K562 (cell line): ENCODE data around the gene SCLT1. TPM values are rescaled to one million over a fixed set of nuclear protein-coding genes. Genes with fewer than 3 reads are reported as not detected.
A peak's percentile ranks its signal among the peaks of the same experiment; 100 is the strongest.

Experiments used
- C11orf30 ChIP-seq: fragments of 450-650 bp; IDR thresholded peaks from 2 replicates; pipeline ENCODE4 v1.6.1; 2016; ENCODE audit warnings: low read depth, mild to moderate bottlenecking
- KLF6 ChIP-seq: fragments of 250-450 bp; sonication (Bioruptor Pico); IDR thresholded peaks from 2 replicates; pipeline ENCODE4 v1.4.0; 2020; ENCODE audit warnings: mild to moderate bottlenecking, moderate library complexity, borderline replicate concordance
- MAFK ChIP-seq: IDR thresholded peaks from 2 replicates; pipeline ENCODE4 v1.6.1; 2011; ENCODE audit warnings: low read length, improper control_type of control experiment
- NRF1 ChIP-seq, 2 experiments: fragments of 450-650 bp; IDR thresholded peaks in 1 of 2; conservative IDR thresholded peaks in 1 of 2; 2 replicates each; pipeline ENCODE4 v1.6.1; 2014; ENCODE audit warnings: mild to moderate bottlenecking in 2 of 2
- PRDM10 ChIP-seq: fragments of 450-650 bp; IDR thresholded peaks from 2 replicates; pipeline ENCODE4 v1.6.1; 2018; ENCODE audit not compliant: partially characterized antibody
- RBFOX2 ChIP-seq: fragments of 200-400 bp; formaldehyde crosslinking; IDR thresholded peaks from 2 replicates; pipeline ENCODE4 v1.6.1; 2017; ENCODE audit warnings: low read depth, mild to moderate bottlenecking, low read length, moderate library complexity
- ZNF12 ChIP-seq: sonication (generic); formaldehyde crosslinking; IDR thresholded peaks from 2 replicates; pipeline ENCODE4 v1.4.0; 2020; ENCODE audit warnings: mild to moderate bottlenecking, missing genetic modification reagents
- ZNF282 ChIP-seq: sonication (generic); formaldehyde crosslinking; IDR thresholded peaks from 2 replicates; pipeline ENCODE4 v1.8.1; 2023; ENCODE audit warnings: missing genetic modification reagents
- ZNF316 ChIP-seq: fragments of 450-650 bp; IDR thresholded peaks from 2 replicates; pipeline ENCODE4 v1.6.1; 2016
- polyA plus RNA-seq, 8 experiments: library from polyadenylated mRNA; depleted of rRNA in 4 of 8; stranded (reverse) in 5 of 8; unstranded in 3 of 8; fragments of >200 nt; fragmentation: Nextera tagmentation in 2 of 8; fragmentation: Illumina TruSeq in 1 of 8; extraction: Ambion mirVana in 2 of 8; extraction: Trizol in 1 of 8; gene quantifications; 2 replicates each; pipeline versions ENCODE4 v1.2.1 to v1.2.3, GENCODE V29; 2011 to 2014; ENCODE audit warnings: inconsistent platforms in 1 of 8, missing spikeins in 1 of 8
- total RNA-seq, 7 experiments: library from RNA; depleted of rRNA in 6 of 7; stranded (reverse); fragments of >200 nt in 6 of 7; fragmentation: Illumina TruSeq in 2 of 7; extraction: Trizol in 2 of 7; gene quantifications; 2 replicates each; pipeline versions ENCODE4 v1.2.1 to v1.2.3, GENCODE V29; 2011 to 2021; ENCODE audit warnings: low replicate concordance in 1 of 7
- TF ChIP-seq, protein P1 (sequence below): fragments of 450-650 bp; IDR thresholded peaks from 2 replicates; pipeline ENCODE4 v1.6.1; 2017; ENCODE audit warnings: antibody characterized with exemption, mild to moderate bottlenecking
- TF ChIP-seq, protein P2 (sequence below), 2 experiments: fragments of 450-650 bp in 1 of 2; sonication (generic) in 1 of 2; formaldehyde crosslinking in 1 of 2; IDR thresholded peaks in 1 of 2; conservative IDR thresholded peaks in 1 of 2; 2 replicates each; pipeline versions ENCODE4 v1.6.1 to v1.8.1; 2016 to 2023; ENCODE audit warnings: mild to moderate bottlenecking in 2 of 2, moderate library complexity in 2 of 2, inconsistent platforms in 1 of 2, missing genetic modification reagents in 1 of 2
- TF ChIP-seq, protein P3 (sequence below), 2 experiments: fragments of 200-800 bp in 1 of 2; sonication (Bioruptor generic) in 1 of 2; sonication (generic) in 1 of 2; formaldehyde crosslinking in 1 of 2; IDR thresholded peaks in 1 of 2; conservative IDR thresholded peaks in 1 of 2; 2 replicates each; pipeline versions ENCODE4 v1.5.0 to v1.6.1; 2016 to 2020; ENCODE audit warnings: missing compliant biosample characterization in 1 of 2, missing genetic modification characterization in 1 of 2, missing genetic modification reagents in 1 of 2
- TF ChIP-seq, protein P4 (sequence below): fragments of 250-450 bp; sonication (Bioruptor Pico); IDR thresholded peaks from 2 replicates; pipeline ENCODE4 v1.5.0; 2021
- TF ChIP-seq, protein P5 (sequence below): fragments of 450-650 bp; IDR thresholded peaks from 2 replicates; pipeline ENCODE4 v1.6.1; 2014; ENCODE audit warnings: low read depth, mild to moderate bottlenecking, moderate library complexity, borderline replicate concordance

SCLT1 gene
- total and polyA plus RNA-seq, 9 of the 15 experiments (the other 6 are each of a cell fraction or from before 2014, with no cell fraction given), result 8.0 to 31.9 (median 24.2) TPM

GRCh38 chr4:128877934-128878333, 215.4 kb downstream of the SCLT1 start (continued):
- TF ChIP-seq, protein P1, sequence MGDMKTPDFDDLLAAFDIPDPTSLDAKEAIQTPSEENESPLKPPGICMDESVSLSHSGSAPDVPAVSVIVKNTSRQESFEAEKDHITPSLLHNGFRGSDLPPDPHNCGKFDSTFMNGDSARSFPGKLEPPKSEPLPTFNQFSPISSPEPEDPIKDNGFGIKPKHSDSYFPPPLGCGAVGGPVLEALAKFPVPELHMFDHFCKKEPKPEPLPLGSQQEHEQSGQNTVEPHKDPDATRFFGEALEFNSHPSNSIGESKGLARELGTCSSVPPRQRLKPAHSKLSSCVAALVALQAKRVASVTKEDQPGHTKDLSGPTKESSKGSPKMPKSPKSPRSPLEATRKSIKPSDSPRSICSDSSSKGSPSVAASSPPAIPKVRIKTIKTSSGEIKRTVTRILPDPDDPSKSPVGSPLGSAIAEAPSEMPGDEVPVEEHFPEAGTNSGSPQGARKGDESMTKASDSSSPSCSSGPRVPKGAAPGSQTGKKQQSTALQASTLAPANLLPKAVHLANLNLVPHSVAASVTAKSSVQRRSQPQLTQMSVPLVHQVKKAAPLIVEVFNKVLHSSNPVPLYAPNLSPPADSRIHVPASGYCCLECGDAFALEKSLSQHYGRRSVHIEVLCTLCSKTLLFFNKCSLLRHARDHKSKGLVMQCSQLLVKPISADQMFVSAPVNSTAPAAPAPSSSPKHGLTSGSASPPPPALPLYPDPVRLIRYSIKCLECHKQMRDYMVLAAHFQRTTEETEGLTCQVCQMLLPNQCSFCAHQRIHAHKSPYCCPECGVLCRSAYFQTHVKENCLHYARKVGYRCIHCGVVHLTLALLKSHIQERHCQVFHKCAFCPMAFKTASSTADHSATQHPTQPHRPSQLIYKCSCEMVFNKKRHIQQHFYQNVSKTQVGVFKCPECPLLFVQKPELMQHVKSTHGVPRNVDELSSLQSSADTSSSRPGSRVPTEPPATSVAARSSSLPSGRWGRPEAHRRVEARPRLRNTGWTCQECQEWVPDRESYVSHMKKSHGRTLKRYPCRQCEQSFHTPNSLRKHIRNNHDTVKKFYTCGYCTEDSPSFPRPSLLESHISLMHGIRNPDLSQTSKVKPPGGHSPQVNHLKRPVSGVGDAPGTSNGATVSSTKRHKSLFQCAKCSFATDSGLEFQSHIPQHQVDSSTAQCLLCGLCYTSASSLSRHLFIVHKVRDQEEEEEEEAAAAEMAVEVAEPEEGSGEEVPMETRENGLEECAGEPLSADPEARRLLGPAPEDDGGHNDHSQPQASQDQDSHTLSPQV, result no peak
- peak; percentile 62; the same call in 1 of the 2 replicates for TF ChIP-seq C11orf30
- TF ChIP-seq ZNF282, result no peak
- TF ChIP-seq, protein P2, sequence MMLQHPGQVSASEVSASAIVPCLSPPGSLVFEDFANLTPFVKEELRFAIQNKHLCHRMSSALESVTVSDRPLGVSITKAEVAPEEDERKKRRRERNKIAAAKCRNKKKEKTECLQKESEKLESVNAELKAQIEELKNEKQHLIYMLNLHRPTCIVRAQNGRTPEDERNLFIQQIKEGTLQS (IDR thresholded peaks at IDR 0.05), result no peak
- TF ChIP-seq, protein P2 (CRISPR knock-in tag; conservative IDR thresholded peaks at IDR 0.05), result no peak
- TF ChIP-seq PRDM10, result no peak
- no peak for TF ChIP-seq NRF1 (conservative IDR thresholded peaks at IDR 0.05 in 1 of 2, IDR thresholded peaks at IDR 0.05 in 1 of 2)
- TF ChIP-seq, protein P3, sequence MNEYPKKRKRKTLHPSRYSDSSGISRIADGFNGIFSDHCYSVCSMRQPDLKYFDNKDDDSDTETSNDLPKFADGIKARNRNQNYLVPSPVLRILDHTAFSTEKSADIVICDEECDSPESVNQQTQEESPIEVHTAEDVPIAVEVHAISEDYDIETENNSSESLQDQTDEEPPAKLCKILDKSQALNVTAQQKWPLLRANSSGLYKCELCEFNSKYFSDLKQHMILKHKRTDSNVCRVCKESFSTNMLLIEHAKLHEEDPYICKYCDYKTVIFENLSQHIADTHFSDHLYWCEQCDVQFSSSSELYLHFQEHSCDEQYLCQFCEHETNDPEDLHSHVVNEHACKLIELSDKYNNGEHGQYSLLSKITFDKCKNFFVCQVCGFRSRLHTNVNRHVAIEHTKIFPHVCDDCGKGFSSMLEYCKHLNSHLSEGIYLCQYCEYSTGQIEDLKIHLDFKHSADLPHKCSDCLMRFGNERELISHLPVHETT (CRISPR knock-in tag; conservative IDR thresholded peaks at IDR 0.05 in 1 of 2, IDR thresholded peaks at IDR 0.05 in 1 of 2), result no peak
- TF ChIP-seq ZNF316, result peak; percentile 84
- TF ChIP-seq, protein P4, sequence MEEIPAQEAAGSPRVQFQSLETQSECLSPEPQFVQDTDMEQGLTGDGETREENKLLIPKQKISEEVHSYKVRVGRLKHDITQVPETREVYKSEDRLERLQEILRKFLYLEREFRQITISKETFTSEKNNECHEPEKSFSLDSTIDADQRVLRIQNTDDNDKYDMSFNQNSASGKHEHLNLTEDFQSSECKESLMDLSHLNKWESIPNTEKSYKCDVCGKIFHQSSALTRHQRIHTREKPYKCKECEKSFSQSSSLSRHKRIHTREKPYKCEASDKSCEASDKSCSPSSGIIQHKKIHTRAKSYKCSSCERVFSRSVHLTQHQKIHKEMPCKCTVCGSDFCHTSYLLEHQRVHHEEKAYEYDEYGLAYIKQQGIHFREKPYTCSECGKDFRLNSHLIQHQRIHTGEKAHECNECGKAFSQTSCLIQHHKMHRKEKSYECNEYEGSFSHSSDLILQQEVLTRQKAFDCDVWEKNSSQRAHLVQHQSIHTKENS (CRISPR knock-in tag), result no peak
- no peak for TF ChIP-seq KLF6
- TF ChIP-seq RBFOX2, result no peak
- TF ChIP-seq MAFK, result peak; percentile 57; the same call in 1 of the 2 replicates
- no peak for TF ChIP-seq ZNF12 (CRISPR knock-in tag)
- TF ChIP-seq, protein P5, sequence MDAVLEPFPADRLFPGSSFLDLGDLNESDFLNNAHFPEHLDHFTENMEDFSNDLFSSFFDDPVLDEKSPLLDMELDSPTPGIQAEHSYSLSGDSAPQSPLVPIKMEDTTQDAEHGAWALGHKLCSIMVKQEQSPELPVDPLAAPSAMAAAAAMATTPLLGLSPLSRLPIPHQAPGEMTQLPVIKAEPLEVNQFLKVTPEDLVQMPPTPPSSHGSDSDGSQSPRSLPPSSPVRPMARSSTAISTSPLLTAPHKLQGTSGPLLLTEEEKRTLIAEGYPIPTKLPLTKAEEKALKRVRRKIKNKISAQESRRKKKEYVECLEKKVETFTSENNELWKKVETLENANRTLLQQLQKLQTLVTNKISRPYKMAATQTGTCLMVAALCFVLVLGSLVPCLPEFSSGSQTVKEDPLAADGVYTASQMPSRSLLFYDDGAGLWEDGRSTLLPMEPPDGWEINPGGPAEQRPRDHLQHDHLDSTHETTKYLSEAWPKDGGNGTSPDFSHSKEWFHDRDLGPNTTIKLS, result no peak
